Astrocyte (in vitro differentiated cells and primary cell): ENCODE results near the gene ZNF512.

Experiments
- CTCF ChIP-seq: IDR thresholded peaks from 2 replicates; pipeline ENCODE4 v1.5.1; 2011; ENCODE audit warnings: low read depth, mild to moderate bottlenecking, inconsistent platforms, low read length, moderate library complexity; ENCODE audit not compliant: insufficient read depth
- EZH2 ChIP-seq: IDR thresholded peaks from 2 replicates; pipeline ENCODE4 v1.6.1; 2012; ENCODE audit warnings: mild to moderate bottlenecking, low read length, inconsistent platforms; ENCODE audit not compliant: insufficient read depth

GRCh38 chr2:27653397-27653796 lies 70.6 kb downstream of the ZNF512 start:
- TF ChIP-seq CTCF (no peak), EZH2 (no peak)
